GM23338 (cell line): ENCODE measurements around the gene FAM53B.

Experiments
- CTCF ChIP-seq, 2 experiments: fragments of 200-600 bp in 1 of 2; sonication (generic) in 1 of 2; conservative IDR thresholded peaks; 2 replicates each; pipeline versions ENCODE4 v1.5.1 to v1.6.1; 2016 to 2017; ENCODE audit warnings: antibody characterized with exemption in 2 of 2, low read depth in 2 of 2, mild to moderate bottlenecking in 2 of 2, moderate library complexity in 1 of 2
- EZH2 ChIP-seq: fragments of 200-600 bp; sonication (generic); IDR thresholded peaks from one replicate; pipeline ENCODE4 v1.8.0; 2017; ENCODE audit warnings: antibody characterized with exemption, mild to moderate bottlenecking, low read depth; ENCODE audit not compliant: unreplicated experiment

GRCh38 chr10:124619802-124620490, 124.2 kb downstream of the FAM53B start:
- TF ChIP-seq CTCF (conservative IDR thresholded peaks at IDR 0.05; ENCODE audit: low read depth in 2 of 2): no peak
- TF ChIP-seq EZH2: no peak
